Spleen (tissue), 11 donors: ENCODE measurements around the gene PPP1R16B. TPM values are rescaled to one million over a fixed set of nuclear protein-coding genes. Genes with fewer than 3 reads are reported as not detected.

Experiments used
- DNase-seq: peaks from one replicate; pipeline ENCODE4 v3.0.0-alpha.2; 2020
- H3K27ac ChIP-seq, 8 donors: fragments of 200-600 bp; sonication (generic) in 7 of 8; 1 replicate in 4 of 8; 2 replicates in 4 of 8; pipeline versions ENCODE4 v1.5.0 to v1.8.0; 2016 to 2021; ENCODE audit warnings: inconsistent platforms in 4 of 8, mild to moderate bottlenecking in 4 of 8, moderate library complexity in 1 of 8
- H3K27me3 ChIP-seq, 7 donors: fragments of 200-600 bp; sonication (generic) in 6 of 7; replicated peaks in 1 of 7; 1 replicate in 4 of 7; 2 replicates in 3 of 7; pipeline versions ENCODE4 v1.5.0 to v1.8.0; 2016 to 2021; ENCODE audit warnings: inconsistent platforms in 3 of 7, mild to moderate bottlenecking in 1 of 7
- H3K36me3 ChIP-seq, 6 donors: fragments of 200-600 bp; sonication (generic) in 5 of 6; 1 replicate in 4 of 6; 2 replicates in 2 of 6; pipeline versions ENCODE4 v1.5.0 to v1.8.0; 2016 to 2021; ENCODE audit warnings: inconsistent platforms in 2 of 6
- H3K4me1 ChIP-seq, 6 donors: fragments of 200-600 bp; sonication (generic) in 5 of 6; 1 replicate in 3 of 6; 2 replicates in 3 of 6; pipeline versions ENCODE4 v1.5.0 to v1.8.0; 2016 to 2021; ENCODE audit warnings: inconsistent platforms in 3 of 6
- H3K4me3 ChIP-seq, 8 donors: fragments of 200-600 bp; sonication (generic) in 7 of 8; 1 replicate in 4 of 8; 2 replicates in 4 of 8; pipeline versions ENCODE4 v1.5.0 to v1.8.0; 2016 to 2021; ENCODE audit warnings: inconsistent platforms in 4 of 8, mild to moderate bottlenecking in 4 of 8, moderate library complexity in 2 of 8
- H3K9me3 ChIP-seq, 8 donors: fragments of 200-600 bp; sonication (generic) in 7 of 8; 1 replicate in 4 of 8; 2 replicates in 4 of 8; pipeline versions ENCODE4 v1.5.0 to v1.8.0; 2016 to 2021; ENCODE audit warnings: inconsistent platforms in 4 of 8
- POLR2A ChIP-seq, 3 donors: fragments of 450-650 bp; IDR thresholded peaks; one replicate each; pipeline ENCODE4 v1.5.1; 2017; ENCODE audit warnings: antibody characterized with exemption in 3 of 3, mild to moderate bottlenecking in 1 of 3
- POLR2AphosphoS5 ChIP-seq, 3 donors: sonication (generic); formaldehyde crosslinking; IDR thresholded peaks; one replicate each; pipeline ENCODE4 v1.5.1; 2017; ENCODE audit warnings: antibody characterized with exemption in 3 of 3
- WGBS, 5 donors: extraction: QIAGEN DNeasy Blood & Tissue Kit in 3 of 5; methylation state at CpG; one replicate each; pipeline versions ENCODE4 v1.1.5 to v1.1.7; 2013 to 2018; 5-methylcytosine and 5-hydroxymethylcytosine counted together
- intact Hi-C: fragments of 100-400 bp; cut with DNase I; formaldehyde crosslinking; loops from one replicate; pipeline ENCODE4 v1.15.0; 2023; ENCODE audit warnings: low total_unique reads
- polyA plus RNA-seq, 3 donors: library from polyadenylated mRNA; stranded (reverse); fragments of 200-250 nt; gene quantifications; one replicate each; pipeline ENCODE4 v1.2.1, GENCODE V29; 2013
- total RNA-seq, 7 donors: library from RNA; depleted of rRNA in 3 of 7; stranded (reverse); fragments of >200 nt in 3 of 7; fragmentation: NEBNext Ultra II Directional in 4 of 7; extraction: Animal tissue kit (Norgen Biotek cat#: 25700) in 4 of 7; gene quantifications; one replicate each; pipeline versions ENCODE4 v1.1.0 to v1.2.1, GENCODE V29; 2016 to 2021
- TF ChIP-seq, protein P1 (sequence below), 11 experiments: fragments of 200-600 bp in 7 of 11; fragments of 450-650 bp in 4 of 11; sonication (generic) in 4 of 11; IDR thresholded peaks in 8 of 11; conservative IDR thresholded peaks in 3 of 11; 1 replicate in 7 of 11; 2 replicates in 4 of 11; pipeline versions ENCODE4 v1.4.0 to v1.8.0; 2016 to 2021; ENCODE audit warnings: antibody characterized with exemption in 11 of 11, inconsistent platforms in 4 of 11, mild to moderate bottlenecking in 1 of 11
- donor health status: healthy with polysubstance abuse.
- donor health status: DM: no; HTN: no; CAD: no; lungs with moderate emphysema.
- donor health status: DM: no; HTN: no; CAD: no.
- donor health status: Bipolar disorder and iron deficiency.
- donor health status: healthy.
- donor health status: DM: no; HTN: no; CAD: no.
- donor health status: DM: yes; HTN: yes; CAD: no.

The PPP1R16B gene
- total and polyA plus RNA-seq, 10 donors: 16.0 to 66.0 (median 43.1) TPM

DNA sequence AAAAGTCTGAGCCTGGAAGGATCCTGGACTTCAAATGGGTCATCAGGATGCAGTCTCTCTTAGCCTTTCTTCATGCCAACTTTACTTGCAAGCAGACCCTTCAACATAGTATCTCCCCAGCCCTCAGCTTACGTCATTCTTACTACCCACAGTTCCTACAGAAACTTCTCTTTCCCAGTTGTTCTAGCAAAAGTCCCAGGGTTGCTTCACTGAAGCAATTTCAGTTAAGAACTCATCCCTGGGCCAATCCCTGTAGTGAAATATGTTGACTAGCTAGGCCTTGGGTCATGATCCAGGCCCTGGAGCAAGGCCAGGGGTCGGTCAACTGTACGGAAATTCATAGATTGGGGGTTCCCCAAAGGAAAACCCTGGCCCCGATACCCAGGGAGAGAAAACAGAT is 112.2 kb downstream of the PPP1R16B start:
- intact Hi-C loops: no loop called here
- Histone ChIP-seq H3K9me3 (no peaks in the 10 kb centered on the region), H3K4me1 (no peaks in the 10 kb centered on the region), H3K27me3 (no peaks in the 10 kb centered on the region), H3K36me3 (peaks cover 0 to 100% (median 64%) of the 10 kb centered on the region in 6 donors), H3K27ac (no peak overlapping the region), H3K4me3 (no peak overlapping the region)
- WGBS, 5 donors: 68 to 87% (median 83%) methylated on average over 4 of the region's 4 CpGs
- DNase-seq: no peak
- TF ChIP-seq, protein P1, sequence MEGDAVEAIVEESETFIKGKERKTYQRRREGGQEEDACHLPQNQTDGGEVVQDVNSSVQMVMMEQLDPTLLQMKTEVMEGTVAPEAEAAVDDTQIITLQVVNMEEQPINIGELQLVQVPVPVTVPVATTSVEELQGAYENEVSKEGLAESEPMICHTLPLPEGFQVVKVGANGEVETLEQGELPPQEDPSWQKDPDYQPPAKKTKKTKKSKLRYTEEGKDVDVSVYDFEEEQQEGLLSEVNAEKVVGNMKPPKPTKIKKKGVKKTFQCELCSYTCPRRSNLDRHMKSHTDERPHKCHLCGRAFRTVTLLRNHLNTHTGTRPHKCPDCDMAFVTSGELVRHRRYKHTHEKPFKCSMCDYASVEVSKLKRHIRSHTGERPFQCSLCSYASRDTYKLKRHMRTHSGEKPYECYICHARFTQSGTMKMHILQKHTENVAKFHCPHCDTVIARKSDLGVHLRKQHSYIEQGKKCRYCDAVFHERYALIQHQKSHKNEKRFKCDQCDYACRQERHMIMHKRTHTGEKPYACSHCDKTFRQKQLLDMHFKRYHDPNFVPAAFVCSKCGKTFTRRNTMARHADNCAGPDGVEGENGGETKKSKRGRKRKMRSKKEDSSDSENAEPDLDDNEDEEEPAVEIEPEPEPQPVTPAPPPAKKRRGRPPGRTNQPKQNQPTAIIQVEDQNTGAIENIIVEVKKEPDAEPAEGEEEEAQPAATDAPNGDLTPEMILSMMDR (IDR thresholded peaks at IDR 0.05 in 8 of 11, conservative IDR thresholded peaks at IDR 0.05 in 3 of 11): no peak
- TF ChIP-seq POLR2AphosphoS5 (IDR thresholded peaks at IDR 0.05): no peak

DNA sequence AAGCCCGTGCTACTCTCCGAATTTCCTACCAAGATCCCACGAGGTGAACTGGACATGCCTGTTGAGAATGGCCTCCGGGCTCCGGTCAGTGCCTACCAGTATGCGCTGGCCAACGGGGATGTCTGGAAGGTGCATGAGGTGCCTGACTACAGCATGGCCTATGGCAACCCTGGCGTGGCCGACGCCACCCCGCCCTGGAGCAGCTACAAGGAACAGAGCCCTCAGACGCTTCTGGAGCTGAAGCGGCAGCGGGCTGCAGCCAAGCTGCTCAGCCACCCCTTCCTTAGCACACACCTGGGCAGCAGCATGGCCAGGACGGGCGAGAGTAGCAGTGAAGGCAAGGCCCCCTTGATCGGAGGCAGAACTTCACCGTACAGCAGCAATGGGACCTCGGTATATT is 112.7 kb downstream of the PPP1R16B start:
- H3K27ac ChIP-seq: no peak overlapping the region
- TF ChIP-seq, protein P1 (IDR thresholded peaks at IDR 0.05 in 8 of 11, conservative IDR thresholded peaks at IDR 0.05 in 3 of 11): no peak
- TF ChIP-seq POLR2AphosphoS5 (IDR thresholded peaks at IDR 0.05): peak in 2 of 3 donors; percentile 19 to 63
- TF ChIP-seq POLR2A (IDR thresholded peaks at IDR 0.05): no peak
- intact Hi-C loops: no loop called here
- no peak overlapping the region for H3K4me3 ChIP-seq
- WGBS, 5 donors: 93 to 99% (median 98%) methylated on average over 14 to 19 of the region's 19 CpGs
- H3K36me3 ChIP-seq: peaks cover 0 to 100% (median 62%) of the 10 kb centered on the region in 6 donors
- DNase-seq: no peak
- no peaks in the 10 kb centered on the region for H3K9me3 ChIP-seq
- no peaks in the 10 kb centered on the region for H3K4me1 ChIP-seq
- H3K27me3 ChIP-seq: no peaks in the 10 kb centered on the region

DNA sequence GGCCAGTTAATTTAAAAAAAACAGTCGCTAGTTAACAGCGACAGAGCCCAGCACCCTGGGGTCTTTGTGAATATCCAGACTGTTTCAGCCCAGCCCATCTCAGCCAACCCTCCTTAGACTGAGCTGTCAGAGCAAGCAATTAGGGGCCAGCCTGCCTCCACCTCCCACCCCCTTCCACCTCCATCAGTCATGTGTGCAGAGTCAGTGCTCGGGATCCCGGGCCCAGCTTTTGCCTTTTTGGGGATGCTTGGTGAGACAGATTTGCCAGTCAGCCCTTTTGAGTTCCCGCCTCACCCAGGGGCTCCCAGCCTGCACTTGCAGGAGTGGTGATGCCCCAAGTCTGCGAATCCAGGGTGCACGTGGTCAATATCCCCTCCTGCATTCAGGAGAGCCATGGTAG is 114.2 kb downstream of the PPP1R16B start:
- Histone ChIP-seq H3K4me1 (no peaks in the 10 kb centered on the region), H3K9me3 (no peaks in the 10 kb centered on the region), H3K36me3 (peaks cover 0 to 92% (median 54%) of the 10 kb centered on the region in 6 donors), H3K27ac (no peak overlapping the region), H3K27me3 (no peaks in the 10 kb centered on the region), H3K4me3 (no peak overlapping the region)
- 83 to 89% (median 87%) methylated on average over 5 to 7 of the region's 7 CpGs for WGBS, 5 donors
- TF ChIP-seq POLR2AphosphoS5 (IDR thresholded peaks at IDR 0.05): peak in 1 of 3 donors; percentile 19
- TF ChIP-seq, protein P1 (IDR thresholded peaks at IDR 0.05 in 8 of 11, conservative IDR thresholded peaks at IDR 0.05 in 3 of 11): no peak
- intact Hi-C loops: loop anchor here (10.0 kb wide), 1 partner anchor 125 kb away; no protein-coding TSS in a partner anchor
- DNase-seq: no peak

DNA sequence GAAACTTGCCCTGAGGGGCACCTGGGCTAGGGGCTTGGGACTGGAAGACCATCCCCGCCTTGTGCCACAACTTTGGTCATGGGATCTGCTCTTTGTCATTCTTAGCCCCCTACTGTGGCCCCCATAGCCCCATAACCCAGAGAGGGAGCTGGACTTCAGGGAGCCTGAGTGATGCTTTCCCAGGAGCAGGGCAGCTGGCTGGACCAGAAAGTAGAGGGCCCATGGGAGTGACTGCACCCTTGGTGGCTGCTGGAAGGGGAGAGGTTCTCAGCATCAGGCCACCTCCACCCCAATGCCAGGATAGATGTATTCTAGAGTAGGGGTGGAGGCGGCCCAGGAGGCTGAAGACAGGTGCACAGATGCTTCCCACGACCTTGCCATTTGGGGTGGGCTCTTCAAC is 114.9 kb downstream of the PPP1R16B start:
- no peaks in the 10 kb centered on the region for H3K27me3 ChIP-seq
- H3K27ac ChIP-seq: no peak overlapping the region
- intact Hi-C loops: loop anchor here (10.0 kb wide), 1 partner anchor 124 kb away; no protein-coding TSS in a partner anchor
- H3K4me1 ChIP-seq: peaks cover 0 to under 1% (median 0%) of the 10 kb centered on the region in 6 donors
- no peak overlapping the region for H3K4me3 ChIP-seq
- no peak for DNase-seq
- 86 to 93% (median 89%) methylated on average over 3 of the region's 3 CpGs for WGBS, 5 donors
- peaks cover 0 to 84% (median 51%) of the 10 kb centered on the region in 6 donors for H3K36me3 ChIP-seq
- no peak for TF ChIP-seq POLR2AphosphoS5 (IDR thresholded peaks at IDR 0.05)
- TF ChIP-seq, protein P1 (IDR thresholded peaks at IDR 0.05 in 8 of 11, conservative IDR thresholded peaks at IDR 0.05 in 3 of 11): no peak
- TF ChIP-seq POLR2A (IDR thresholded peaks at IDR 0.05): no peak
- no peaks in the 10 kb centered on the region for H3K9me3 ChIP-seq
